Measurements from ENCODE around the gene NLRP6.

The NLRP6 gene

DNA sequence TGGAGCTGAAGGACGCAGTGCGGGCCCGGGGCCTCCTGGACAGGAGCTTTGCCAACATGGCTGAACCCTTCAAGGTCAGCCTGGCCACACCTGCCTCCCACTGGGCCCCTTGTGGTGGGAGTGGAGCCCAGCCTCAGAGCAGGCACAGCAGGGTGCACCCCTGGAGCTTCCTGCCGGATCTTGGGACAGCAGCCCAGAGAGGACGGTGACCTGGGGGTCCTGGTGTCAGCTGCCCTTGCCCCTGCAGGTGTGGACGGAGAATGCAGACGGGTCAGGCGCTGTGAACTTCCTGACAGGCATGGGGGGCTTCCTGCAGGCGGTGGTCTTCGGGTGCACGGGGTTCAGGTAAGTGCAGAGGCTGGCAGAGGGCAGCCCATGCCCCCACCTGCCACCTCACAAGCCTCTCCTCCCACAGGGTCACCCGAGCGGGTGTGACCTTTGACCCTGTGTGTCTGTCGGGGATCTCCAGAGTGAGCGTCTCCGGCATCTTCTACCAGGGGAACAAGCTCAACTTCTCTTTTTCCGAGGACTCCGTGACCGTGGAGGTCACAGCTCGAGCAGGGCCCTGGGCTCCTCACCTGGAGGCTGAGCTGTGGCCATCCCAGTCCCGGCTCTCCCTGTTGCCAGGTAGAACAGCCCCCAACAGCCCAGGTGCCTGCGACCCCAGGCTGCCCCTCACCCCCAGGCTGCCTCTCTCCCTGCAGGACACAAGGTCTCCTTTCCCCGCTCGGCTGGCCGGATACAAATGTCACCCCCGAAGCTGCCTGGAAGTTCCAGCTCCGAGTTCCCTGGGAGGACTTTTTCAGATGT lies 15.8 kb downstream of the NLRP6 start:
- no peak for DNase-seq (ENCODE audit: low spot score)

DNA sequence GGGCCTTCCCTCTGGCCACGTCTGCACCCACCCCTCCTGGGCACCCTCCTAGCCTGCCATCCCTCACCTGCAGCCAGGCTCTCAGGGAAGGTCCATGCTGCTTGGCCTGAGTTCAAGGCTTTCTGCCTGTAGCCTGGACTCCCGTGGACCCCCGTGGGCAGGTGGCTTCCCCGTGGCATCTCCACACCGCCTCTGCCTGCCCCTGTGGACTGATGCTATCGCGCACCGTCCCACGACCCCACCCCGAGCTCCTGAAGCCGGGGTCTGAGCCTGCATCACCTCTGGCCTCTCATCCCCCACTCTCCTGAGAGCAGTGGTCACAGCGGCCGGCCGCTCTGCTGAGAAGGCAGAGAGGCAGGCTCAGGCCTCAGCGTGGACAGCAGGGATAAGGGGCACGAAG lies 16.6 kb downstream of the NLRP6 start:
- DNase-seq (ENCODE audit: low spot score): no peak

GRCh38 chr11:295351-296170 lies 17.4 kb downstream of the NLRP6 start:
- no peak for DNase-seq (ENCODE audit: low spot score)

GRCh38 chr11:296171-297050 lies 18.2 kb downstream of the NLRP6 start:
- DNase-seq (ENCODE audit: low spot score): no peak

- no peak for DNase-seq (ENCODE audit: low spot score)
Observed at GRCh38 chr11:297051-297585, 18.9 kb downstream of the NLRP6 start.

- DNase-seq (ENCODE audit: low spot score): no peak
Observed at GRCh38 chr11:297586-298405, 19.6 kb downstream of the NLRP6 start.

- DNase-seq (ENCODE audit: low spot score): no peak
Observed at GRCh38 chr11:298406-299065, 20.3 kb downstream of the NLRP6 start.

DNA sequence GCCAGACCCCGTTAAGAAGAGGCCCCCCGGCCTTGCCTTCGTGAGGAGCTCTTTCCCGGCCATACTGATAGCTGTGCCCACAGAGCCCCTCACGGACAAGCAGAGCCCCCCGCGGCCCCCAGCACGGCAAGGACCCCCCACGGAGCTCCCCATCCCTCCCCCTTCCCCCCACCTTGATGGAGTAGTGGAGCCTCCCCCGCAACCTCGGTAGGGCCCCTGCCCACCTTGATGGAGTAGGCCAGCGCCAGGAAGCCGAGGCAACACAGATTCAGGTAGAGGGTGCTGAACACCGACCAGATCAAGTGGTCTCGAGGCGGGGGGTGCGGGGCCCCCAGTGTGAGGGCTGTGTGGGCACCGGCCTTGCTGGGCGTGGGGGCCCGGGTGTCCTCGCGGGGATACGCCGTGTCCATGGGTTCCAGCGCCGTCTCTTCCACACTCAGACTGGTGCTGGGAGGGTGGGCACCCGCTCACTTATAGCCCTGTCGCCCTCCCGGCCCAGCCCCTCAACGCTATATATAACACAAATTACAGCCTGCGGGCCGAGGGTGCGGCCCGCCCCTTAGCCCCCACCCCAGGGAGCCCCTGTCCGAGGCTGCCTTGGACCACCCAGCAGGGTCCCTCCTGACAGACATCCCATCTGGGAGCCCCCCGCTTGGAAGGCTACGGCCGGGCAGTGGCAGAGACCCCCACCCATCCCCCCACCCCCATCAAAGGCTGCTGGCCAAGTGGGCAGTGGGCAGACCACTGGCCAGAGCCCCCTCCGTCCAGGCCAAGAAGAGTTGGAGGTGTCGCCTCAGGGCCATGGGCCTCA lies 21.1 kb downstream of the NLRP6 start, which contains the start of gene IFITM5:
TSS of gene IFITM5 (minus strand) at position 446 of the 811 bp plus-strand sequence. CDS start at position 410, 36 bp downstream.
- no peak for DNase-seq (ENCODE audit: low spot score)

GRCh38 chr11:299951-300735 lies 21.9 kb downstream of the NLRP6 start:
- no peak for DNase-seq (ENCODE audit: low spot score)

DNA sequence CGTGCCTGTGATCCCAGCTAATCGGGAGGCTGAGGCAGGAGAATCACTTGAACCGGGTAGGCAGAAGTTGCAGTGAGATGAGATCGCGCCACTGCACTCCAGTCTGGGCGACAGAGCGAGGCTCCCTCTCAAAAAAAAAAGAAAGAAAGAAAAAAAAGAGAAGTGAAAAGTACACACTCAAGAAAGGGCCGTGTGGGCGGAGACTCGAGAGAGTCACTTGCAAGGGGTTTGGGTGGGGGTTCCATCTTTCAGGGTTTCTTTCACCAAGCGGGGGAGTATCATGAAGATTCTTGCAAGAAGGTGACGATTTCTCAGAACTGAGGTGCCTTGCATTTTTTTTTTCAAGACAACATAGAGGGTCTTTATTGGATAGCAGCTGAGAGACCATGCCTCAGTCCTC lies 25.2 kb downstream of the NLRP6 start:
- no peak for DNase-seq (ENCODE audit: low spot score)

DNA sequence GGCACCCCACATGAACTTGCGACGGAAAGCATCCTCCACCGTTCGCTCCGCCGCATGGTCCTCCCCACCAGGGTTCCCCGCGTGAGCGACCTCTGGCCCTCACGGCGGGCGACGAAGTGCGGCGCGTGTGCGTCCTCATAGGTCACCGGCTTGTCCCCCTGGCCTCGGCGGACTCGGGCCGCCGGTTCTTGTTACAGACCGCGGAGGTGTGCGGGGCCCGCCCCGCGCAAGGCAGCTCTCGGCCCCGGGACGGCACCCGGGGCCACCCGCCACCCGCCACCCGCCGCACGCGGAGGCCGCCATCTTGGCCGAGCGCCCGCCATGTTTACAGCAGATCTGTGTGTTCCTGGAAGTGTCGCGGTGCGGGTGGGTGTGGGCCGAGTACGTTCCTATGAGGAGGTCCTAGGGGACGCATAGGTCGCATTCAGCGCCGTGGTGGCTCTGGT lies 25.9 kb downstream of the NLRP6 start:
- no peak for DNase-seq (ENCODE audit: low spot score)

DNA sequence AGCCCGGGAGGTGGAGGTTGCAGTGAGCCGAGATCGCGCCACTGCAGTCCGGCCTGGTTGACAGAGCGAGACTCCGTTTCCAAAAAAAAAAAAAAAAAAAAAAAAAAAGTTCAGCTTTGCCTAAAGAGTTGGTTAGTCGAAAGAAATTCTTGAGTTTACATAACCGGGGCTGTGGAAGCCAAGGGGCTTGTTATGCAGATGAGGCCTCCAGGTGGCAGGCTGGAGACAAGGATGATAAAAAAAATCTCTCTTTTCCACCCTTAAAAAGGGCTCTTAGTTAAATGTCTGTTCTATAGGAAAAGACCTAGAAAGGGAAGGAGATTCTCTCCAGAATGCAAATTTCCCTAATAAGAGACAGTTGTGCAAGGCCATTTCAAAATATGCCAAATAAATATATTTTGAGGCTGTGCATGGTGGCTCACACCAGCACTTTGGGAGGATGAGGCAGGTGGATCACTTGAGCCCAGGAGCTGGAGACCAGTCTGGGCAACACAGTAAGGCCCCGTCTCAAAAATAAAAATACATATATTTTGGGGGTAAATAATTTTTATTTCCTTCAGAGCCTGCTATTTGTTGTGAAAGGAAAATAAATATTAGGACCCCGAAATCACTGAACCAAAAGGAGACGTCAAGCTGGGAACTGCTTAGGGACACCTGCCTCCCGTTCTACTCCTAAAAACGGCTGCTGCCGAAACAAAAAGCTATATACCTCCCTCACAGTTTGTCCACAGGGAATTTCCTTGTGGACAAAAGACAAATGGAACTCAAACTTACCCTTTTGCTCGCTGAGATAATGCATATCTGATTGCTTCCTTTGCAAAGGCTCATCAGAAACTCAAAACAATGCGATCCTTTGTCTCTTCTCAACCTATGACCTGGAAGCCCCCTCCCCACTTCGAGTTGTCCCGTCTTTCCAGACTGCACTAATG lies 27.0 kb downstream of the NLRP6 start:
- peak; percentile 60 for DNase-seq (ENCODE audit: low spot score)

DNA sequence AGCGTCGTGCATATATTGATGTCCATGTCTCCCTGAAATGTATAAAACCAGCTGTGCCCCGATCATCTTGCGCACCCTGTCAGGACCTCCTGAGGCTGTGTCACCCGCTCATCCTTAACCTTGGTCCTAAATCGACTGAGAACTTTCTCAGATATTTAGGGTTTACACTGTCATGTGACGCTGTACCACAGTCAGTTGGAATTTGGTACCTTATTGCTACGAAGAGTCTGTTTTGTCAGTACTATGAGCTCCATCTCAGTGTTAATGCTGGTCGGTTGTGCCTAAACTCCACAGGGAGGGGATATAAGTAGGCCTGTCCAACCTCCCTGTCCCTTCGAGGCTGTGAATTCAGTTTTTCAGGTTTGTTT lies 27.6 kb downstream of the NLRP6 start:
- DNase-seq (ENCODE audit: low spot score): no peak

DNA sequence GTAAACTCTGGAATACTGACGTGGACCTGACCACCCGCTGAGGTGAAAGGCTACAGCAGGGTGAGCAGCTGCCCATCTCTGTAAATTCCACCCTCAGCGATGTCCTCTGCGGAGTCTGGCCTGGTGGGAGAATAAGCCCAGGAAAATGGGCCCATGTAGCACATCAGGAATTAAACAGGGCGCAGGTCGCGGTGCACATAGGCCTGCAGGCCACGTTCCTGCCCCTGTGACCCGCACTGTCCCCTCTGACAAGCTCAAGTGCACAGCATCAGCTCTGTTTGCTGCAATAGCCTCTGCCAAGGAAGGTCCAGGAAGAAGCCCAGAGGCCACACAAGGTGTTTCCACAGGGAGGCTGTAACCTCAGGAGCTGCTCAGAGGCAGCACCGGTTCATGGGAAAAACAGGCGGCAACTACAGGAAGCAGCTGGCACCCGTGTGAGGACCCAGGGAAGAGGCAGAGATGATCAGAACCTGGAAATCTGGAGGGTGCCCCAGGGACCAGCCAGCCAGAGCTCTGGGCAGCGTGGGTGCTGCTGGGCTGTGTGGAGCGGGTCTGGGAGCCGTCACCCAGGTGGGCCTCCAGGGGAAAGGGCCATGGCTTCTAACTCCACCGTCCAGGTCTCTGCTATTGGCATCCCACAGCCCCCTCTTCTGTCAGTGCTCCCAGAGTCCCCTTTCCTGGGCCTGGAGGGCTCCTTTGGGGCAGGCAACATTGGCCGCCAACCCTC lies 28.6 kb downstream of the NLRP6 start:
- no peak for DNase-seq (ENCODE audit: low spot score)

- DNase-seq (ENCODE audit: low spot score): peak; percentile 81
Observed at GRCh38 chr11:307766-308708, 29.8 kb downstream of the NLRP6 start, which contains the start of gene IFITM2. TSS of gene IFITM2 (plus strand) at chr11:307816. CDS start at chr11:308193, 377 bp downstream.
